Suprapubic skin (tissue), 3 donors: ENCODE results near the gene ZNF18.

ENCODE experiments used
- CTCF ChIP-seq, 2 donors: fragments of 200-600 bp in 1 of 2; fragments of 450-650 bp in 1 of 2; sonication (generic) in 1 of 2; IDR thresholded peaks; one replicate each; pipeline ENCODE4 v1.5.1; 2016 to 2019; ENCODE audit warnings: antibody characterized with exemption in 2 of 2, mild to moderate bottlenecking in 1 of 2, moderate library complexity in 1 of 2
- POLR2A ChIP-seq, 2 donors: fragments of 450-650 bp; IDR thresholded peaks; one replicate each; pipeline ENCODE4 v1.6.1; 2017; ENCODE audit warnings: antibody characterized with exemption in 2 of 2, mild to moderate bottlenecking in 2 of 2, moderate library complexity in 2 of 2

- TF ChIP-seq POLR2A (IDR thresholded peaks at IDR 0.05) (no peak), CTCF (IDR thresholded peaks at IDR 0.05) (no peak)
Measured at GRCh38 chr17:11940904-11941303, 56.4 kb downstream of the ZNF18 start.
